GM12878 (cell line): ENCODE measurements around the gene SPARC. TPM values are rescaled to one million over a fixed set of nuclear protein-coding genes. Genes with fewer than 3 reads are reported as not detected.
A peak's percentile ranks its signal among the peaks of the same experiment; 100 is the strongest.

Source experiments
- ATAC-seq: fragments of 200-7000 bp; cut with Tn5 transposase; 3 replicates; pipeline ENCODE4 v1.9.1; 2020; ENCODE audit warnings: mild to moderate bottlenecking, moderate library complexity
- BruUV-seq: library from RNA; stranded (reverse); fragments of 400-500 nt; replicated peaks from 2 replicates; lab custom pipeline; 2021; lab: Mats Ljungman, UMichigan
- CTCF ChIA-PET: fragments of 300-600 bp; sonication (Branson Sonifier 250); formaldehyde crosslinking; extraction: SDS; loops from one replicate; lab custom pipeline; 2021; ENCODE audit warnings: inconsistent platforms; lab: Yijun Ruan, JAX
- POLR2A ChIA-PET: fragments of 350-600 bp; formaldehyde crosslinking; extraction: SDS; loops from one replicate; lab custom pipeline; 2021; ENCODE audit warnings: inconsistent platforms; lab: Charles Lee
- RAD21 ChIA-PET: fragments of 300-600 bp; sonication (Branson Sonifier 250); formaldehyde crosslinking; loops from one replicate; lab custom pipeline; 2023; ENCODE audit warnings: antibody characterized with exemption; ENCODE audit not compliant: unreplicated experiment; lab: Charles Lee
- SMC1A ChIA-PET: fragments of 300-600 bp; sonication (Branson Sonifier 250); formaldehyde crosslinking; loops from one replicate; lab custom pipeline; 2023; ENCODE audit not compliant: unreplicated experiment, uncharacterized antibody; lab: Charles Lee
- DNase-seq: peaks from one replicate; pipeline ENCODE4 v3.0.0-alpha.2; 2011; ENCODE audit warnings: low read depth, low spot score
- FAIRE-seq: peaks from 3 replicates; lab custom pipeline; 2011; peaks lifted over from hg19 to GRCh38; lab: Jason Lieb, UNC
- H2AFZ ChIP-seq: 2 replicates; pipeline ENCODE4 v1.6.0; 2011; ENCODE audit warnings: low read depth, low read length, control low read depth; ENCODE audit not compliant: control insufficient read depth
- H3K27ac ChIP-seq: 2 replicates; pipeline ENCODE4 v1.5.1; 2011; ENCODE audit warnings: control low read depth; ENCODE audit not compliant: control insufficient read depth, insufficient read depth
- H3K27me3 ChIP-seq, 2 experiments: replicated peaks in 1 of 2; 2 replicates each; pipeline versions ENCODE4 v1.6.0 to v1.6.1; 2011; ENCODE audit warnings: low read length in 1 of 2; ENCODE audit not compliant: control insufficient read depth in 2 of 2, insufficient read depth in 2 of 2
- H3K36me3 ChIP-seq, 2 experiments: 2 replicates each; pipeline ENCODE4 v1.5.1; 2011; ENCODE audit warnings: low read length in 1 of 2; ENCODE audit not compliant: control insufficient read depth in 2 of 2, insufficient read depth in 2 of 2
- H3K4me1 ChIP-seq: 2 replicates; pipeline ENCODE4 v1.6.1; 2011; ENCODE audit warnings: mild to moderate bottlenecking, low read length, moderate library complexity, mixed read lengths; ENCODE audit not compliant: control insufficient read depth, insufficient read depth
- H3K4me2 ChIP-seq: 2 replicates; pipeline ENCODE4 v1.6.0; 2011; ENCODE audit warnings: control low read depth; ENCODE audit not compliant: control insufficient read depth, insufficient read depth
- H3K4me3 ChIP-seq: fragments of 200-600 bp; sonication (generic); 2 replicates; pipeline ENCODE4 v1.5.1; 2016
- H3K79me2 ChIP-seq: 2 replicates; pipeline ENCODE4 v1.6.0; 2011; ENCODE audit warnings: low read length; ENCODE audit not compliant: control insufficient read depth, insufficient read depth
- H3K9ac ChIP-seq: 2 replicates; pipeline ENCODE4 v1.8.0; 2011; ENCODE audit warnings: low read length, control low read depth, mixed read lengths; ENCODE audit not compliant: control insufficient read depth, insufficient read depth
- H3K9me3 ChIP-seq: replicated peaks from 3 replicates; pipeline ENCODE4 v1.5.1; 2011; ENCODE audit warnings: mild to moderate bottlenecking, low read length; ENCODE audit not compliant: control insufficient read depth, insufficient read depth
- H4K20me1 ChIP-seq: 2 replicates; pipeline ENCODE4 v1.6.0; 2011; ENCODE audit not compliant: control insufficient read depth, insufficient read depth
- ATF7 ChIP-seq: fragments of 450-650 bp; IDR thresholded peaks from 2 replicates; pipeline ENCODE4 v1.6.1; 2016; ENCODE audit warnings: low read depth, mild to moderate bottlenecking
- CHD4 ChIP-seq: fragments of 200-600 bp; sonication (generic); IDR thresholded peaks from 2 replicates; pipeline ENCODE4 v1.6.1; 2016; ENCODE audit warnings: mild to moderate bottlenecking
- CREB1 ChIP-seq: IDR thresholded peaks from 2 replicates; pipeline ENCODE4 v1.6.1; 2012; ENCODE audit warnings: low read depth, mild to moderate bottlenecking, inconsistent platforms
- CREM ChIP-seq: IDR thresholded peaks from 2 replicates; pipeline ENCODE4 v1.6.1; 2014; ENCODE audit warnings: antibody characterized with exemption, low read depth
- FOS ChIP-seq: IDR thresholded peaks from 3 replicates; pipeline ENCODE4 v1.6.1; 2011; ENCODE audit warnings: borderline replicate concordance; ENCODE audit not compliant: insufficient read length; ENCODE audit errors: extremely low read depth
- GATAD2B ChIP-seq: fragments of 450-650 bp; conservative IDR thresholded peaks from 2 replicates; pipeline ENCODE4 v1.6.1; 2017; ENCODE audit warnings: low read depth, mild to moderate bottlenecking, moderate library complexity
- HDGF ChIP-seq: fragments of 450-650 bp; IDR thresholded peaks from 2 replicates; pipeline ENCODE4 v1.6.1; 2016; ENCODE audit warnings: antibody characterized with exemption
- IKZF1 ChIP-seq: fragments of 450-650 bp; conservative IDR thresholded peaks from 2 replicates; pipeline ENCODE4 v1.6.1; 2017; ENCODE audit warnings: antibody characterized with exemption, mild to moderate bottlenecking
- NR2C1 ChIP-seq: fragments of 450-650 bp; IDR thresholded peaks from 2 replicates; pipeline ENCODE4 v1.6.1; 2017; ENCODE audit warnings: antibody characterized with exemption, mild to moderate bottlenecking, moderate library complexity
- SMARCA5 ChIP-seq: fragments of 450-650 bp; IDR thresholded peaks from 2 replicates; pipeline ENCODE4 v1.6.1; 2017; ENCODE audit warnings: mild to moderate bottlenecking
- SP1 ChIP-seq: IDR thresholded peaks from one replicate; pipeline ENCODE4 v1.6.1; 2011; ENCODE audit warnings: low read depth, low read length
- SREBF1 ChIP-seq: IDR thresholded peaks from 2 replicates; pipeline ENCODE4 v1.6.1; 2012; ENCODE audit warnings: mild to moderate bottlenecking, low read length
- TBL1XR1 ChIP-seq: IDR thresholded peaks from 2 replicates; pipeline ENCODE4 v1.6.1; 2012; ENCODE audit warnings: low read depth, low read length, improper control_type of control experiment
- ZNF274 ChIP-seq: IDR thresholded peaks from one replicate; pipeline ENCODE4 v1.8.0; 2011; ENCODE audit not compliant: insufficient read length, insufficient read depth
- WGBS: methylation state at CpG from one replicate; pipeline ENCODE4 v1.1.6; 2016; ENCODE audit warnings: low lambda C conversion rate; ENCODE audit not compliant: insufficient replicate concordance, insufficient coverage; ENCODE audit errors: missing lambda C conversion rate; 5-methylcytosine and 5-hydroxymethylcytosine counted together
- in situ Hi-C: fragments of 300-500 bp; cut with MboI; formaldehyde crosslinking; loops from 9 replicates; pipeline ENCODE4 v1.14.3; 2018; ENCODE audit warnings: mixed read lengths
- intact Hi-C: fragments of 100-400 bp; cut with micrococcal nuclease; formaldehyde crosslinking; loops from one replicate; pipeline ENCODE4 v1.14.2; 2022; ENCODE audit not compliant: unreplicated experiment
- polyA plus RNA-seq, 11 experiments: library from polyadenylated mRNA; depleted of rRNA in 4 of 11; unstranded in 6 of 11; stranded (reverse) in 5 of 11; fragments of >200 nt; fragmentation: Nextera tagmentation in 4 of 11; fragmentation: Illumina TruSeq in 1 of 11; extraction: Ambion mirVana in 4 of 11; extraction: Trizol in 1 of 11; gene quantifications; 1 replicate in 1 of 11; 2 replicates in 10 of 11; pipeline versions ENCODE4 v1.2.1 to v1.2.3, GENCODE V29; 2011 to 2016; ENCODE audit warnings: inconsistent platforms in 2 of 11, missing spikeins in 2 of 11, low read depth in 1 of 11
- total RNA-seq, 4 experiments: library from RNA; depleted of rRNA in 3 of 4; stranded (reverse); fragments of >200 nt in 3 of 4; fragmentation: Illumina TruSeq in 1 of 4; extraction: Trizol in 1 of 4; gene quantifications; 2 replicates each; pipeline versions ENCODE4 v1.2.1 to v1.2.3, GENCODE V29; 2013 to 2021
- TF ChIP-seq, protein P1 (sequence below): IDR thresholded peaks from 2 replicates; pipeline ENCODE4 v1.6.1; 2012; ENCODE audit warnings: improper control_type of control experiment, low read depth, low read length; ENCODE audit not compliant: insufficient replicate concordance
- TF ChIP-seq, protein P2 (sequence below): IDR thresholded peaks from 2 replicates; pipeline ENCODE4 v1.6.1; 2012; ENCODE audit warnings: low read depth, low read length, improper control_type of control experiment
- TF ChIP-seq, protein P3 (sequence below): fragments of 450-650 bp; formaldehyde crosslinking; IDR thresholded peaks from 2 replicates; pipeline ENCODE4 v1.5.0; 2022; ENCODE audit warnings: mild to moderate bottlenecking, missing genetic modification characterization

Gene SPARC
- total and polyA plus RNA-seq, 10 of the 15 experiments (the other 5 are each of a cell fraction or from before 2014, with no cell fraction given) = 29.6 to 154 (median 57.0) TPM

DNA sequence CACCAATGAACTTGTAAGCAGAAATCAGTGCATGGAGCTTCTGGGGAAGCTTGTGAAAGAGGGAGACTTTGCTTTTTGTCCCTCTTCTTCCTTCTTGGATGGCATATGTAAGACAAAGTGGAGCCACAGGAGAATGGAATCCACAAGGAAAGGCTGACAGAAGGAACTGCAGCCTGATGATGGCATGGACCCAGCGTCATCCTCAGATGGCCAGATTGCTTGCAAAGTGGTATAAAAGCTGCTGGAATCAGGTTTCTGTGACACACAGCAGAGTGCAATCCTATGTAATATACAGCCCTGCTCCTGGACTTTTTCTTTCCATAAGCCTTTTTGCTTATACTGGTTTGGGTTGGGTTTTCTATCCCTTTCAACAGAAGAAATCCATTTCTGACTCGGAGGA, 31.4 kb upstream of the SPARC start:
- BruUV-seq = no TSS peak
- FAIRE-seq (no peak), ATAC-seq (no peak), DNase-seq (no peak)
- H3K4me3 ChIP-seq = no peak overlapping the region
- H3K4me1 ChIP-seq = peaks cover 49% of the 10 kb centered on the region
- ChIA-PET RAD21 (interaction anchor here (0.8 to 9.3 kb wide), 6 partner anchors 13 to 64 kb away, joined by 3 to 125 read pairs (median 36); no protein-coding TSS in a partner anchor), CTCF (interaction anchor here (0.7 to 13.7 kb wide), 13 partner anchors 11 to 105 kb away, joined by 3 to 294 read pairs (median 5); no protein-coding TSS in a partner anchor), SMC1A (interaction anchor here (0.6 to 10.5 kb wide), 10 partner anchors 13 to 198 kb away, joined by 3 to 256 read pairs (median 4); partner anchors contain the start of gene G3BP1), POLR2A (interaction anchor here (0.6 to 5.7 kb wide), 3 partner anchors 9 to 56 kb away, joined by 3 to 37 read pairs (median 4); no protein-coding TSS in a partner anchor)
- H3K27ac ChIP-seq = no peak overlapping the region
- H4K20me1 ChIP-seq = no peaks in the 10 kb centered on the region
- intact Hi-C loops (no loop called here), in situ Hi-C loops (no loop called here)
- no peaks in the 10 kb centered on the region for H3K36me3 ChIP-seq
- peak overlapping the region; percentile 16; the same call in 1 of the 2 replicates for H2AFZ ChIP-seq
- WGBS = 97% methylated on average over 2 of the region's 2 CpGs
- no peaks in the 10 kb centered on the region for H3K9me3 ChIP-seq
- no peak overlapping the region for H3K9ac ChIP-seq
- no peaks in the 10 kb centered on the region for H3K79me2 ChIP-seq
- no peak overlapping the region for H3K4me2 ChIP-seq
- H3K27me3 ChIP-seq = no peaks in the 10 kb centered on the region
- TF ChIP-seq SP1 (no peak), GATAD2B (no peak), HDGF (no peak), ATF7 (no peak), NR2C1 (no peak), TBL1XR1 (no peak), CREB1 (no peak), SMARCA5 (no peak), FOS (no peak), SREBF1 (no peak), CHD4 (no peak), CREM (no peak), ZNF274 (no peak), IKZF1 (no peak)
- TF ChIP-seq, protein P1, sequence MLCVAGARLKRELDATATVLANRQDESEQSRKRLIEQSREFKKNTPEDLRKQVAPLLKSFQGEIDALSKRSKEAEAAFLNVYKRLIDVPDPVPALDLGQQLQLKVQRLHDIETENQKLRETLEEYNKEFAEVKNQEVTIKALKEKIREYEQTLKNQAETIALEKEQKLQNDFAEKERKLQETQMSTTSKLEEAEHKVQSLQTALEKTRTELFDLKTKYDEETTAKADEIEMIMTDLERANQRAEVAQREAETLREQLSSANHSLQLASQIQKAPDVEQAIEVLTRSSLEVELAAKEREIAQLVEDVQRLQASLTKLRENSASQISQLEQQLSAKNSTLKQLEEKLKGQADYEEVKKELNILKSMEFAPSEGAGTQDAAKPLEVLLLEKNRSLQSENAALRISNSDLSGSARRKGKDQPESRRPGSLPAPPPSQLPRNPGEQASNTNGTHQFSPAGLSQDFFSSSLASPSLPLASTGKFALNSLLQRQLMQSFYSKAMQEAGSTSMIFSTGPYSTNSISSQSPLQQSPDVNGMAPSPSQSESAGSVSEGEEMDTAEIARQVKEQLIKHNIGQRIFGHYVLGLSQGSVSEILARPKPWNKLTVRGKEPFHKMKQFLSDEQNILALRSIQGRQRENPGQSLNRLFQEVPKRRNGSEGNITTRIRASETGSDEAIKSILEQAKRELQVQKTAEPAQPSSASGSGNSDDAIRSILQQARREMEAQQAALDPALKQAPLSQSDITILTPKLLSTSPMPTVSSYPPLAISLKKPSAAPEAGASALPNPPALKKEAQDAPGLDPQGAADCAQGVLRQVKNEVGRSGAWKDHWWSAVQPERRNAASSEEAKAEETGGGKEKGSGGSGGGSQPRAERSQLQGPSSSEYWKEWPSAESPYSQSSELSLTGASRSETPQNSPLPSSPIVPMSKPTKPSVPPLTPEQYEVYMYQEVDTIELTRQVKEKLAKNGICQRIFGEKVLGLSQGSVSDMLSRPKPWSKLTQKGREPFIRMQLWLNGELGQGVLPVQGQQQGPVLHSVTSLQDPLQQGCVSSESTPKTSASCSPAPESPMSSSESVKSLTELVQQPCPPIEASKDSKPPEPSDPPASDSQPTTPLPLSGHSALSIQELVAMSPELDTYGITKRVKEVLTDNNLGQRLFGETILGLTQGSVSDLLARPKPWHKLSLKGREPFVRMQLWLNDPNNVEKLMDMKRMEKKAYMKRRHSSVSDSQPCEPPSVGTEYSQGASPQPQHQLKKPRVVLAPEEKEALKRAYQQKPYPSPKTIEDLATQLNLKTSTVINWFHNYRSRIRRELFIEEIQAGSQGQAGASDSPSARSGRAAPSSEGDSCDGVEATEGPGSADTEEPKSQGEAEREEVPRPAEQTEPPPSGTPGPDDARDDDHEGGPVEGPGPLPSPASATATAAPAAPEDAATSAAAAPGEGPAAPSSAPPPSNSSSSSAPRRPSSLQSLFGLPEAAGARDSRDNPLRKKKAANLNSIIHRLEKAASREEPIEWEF = no peak
- TF ChIP-seq, protein P2, sequence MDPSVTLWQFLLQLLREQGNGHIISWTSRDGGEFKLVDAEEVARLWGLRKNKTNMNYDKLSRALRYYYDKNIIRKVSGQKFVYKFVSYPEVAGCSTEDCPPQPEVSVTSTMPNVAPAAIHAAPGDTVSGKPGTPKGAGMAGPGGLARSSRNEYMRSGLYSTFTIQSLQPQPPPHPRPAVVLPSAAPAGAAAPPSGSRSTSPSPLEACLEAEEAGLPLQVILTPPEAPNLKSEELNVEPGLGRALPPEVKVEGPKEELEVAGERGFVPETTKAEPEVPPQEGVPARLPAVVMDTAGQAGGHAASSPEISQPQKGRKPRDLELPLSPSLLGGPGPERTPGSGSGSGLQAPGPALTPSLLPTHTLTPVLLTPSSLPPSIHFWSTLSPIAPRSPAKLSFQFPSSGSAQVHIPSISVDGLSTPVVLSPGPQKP = no peak
- TF ChIP-seq, protein P3, sequence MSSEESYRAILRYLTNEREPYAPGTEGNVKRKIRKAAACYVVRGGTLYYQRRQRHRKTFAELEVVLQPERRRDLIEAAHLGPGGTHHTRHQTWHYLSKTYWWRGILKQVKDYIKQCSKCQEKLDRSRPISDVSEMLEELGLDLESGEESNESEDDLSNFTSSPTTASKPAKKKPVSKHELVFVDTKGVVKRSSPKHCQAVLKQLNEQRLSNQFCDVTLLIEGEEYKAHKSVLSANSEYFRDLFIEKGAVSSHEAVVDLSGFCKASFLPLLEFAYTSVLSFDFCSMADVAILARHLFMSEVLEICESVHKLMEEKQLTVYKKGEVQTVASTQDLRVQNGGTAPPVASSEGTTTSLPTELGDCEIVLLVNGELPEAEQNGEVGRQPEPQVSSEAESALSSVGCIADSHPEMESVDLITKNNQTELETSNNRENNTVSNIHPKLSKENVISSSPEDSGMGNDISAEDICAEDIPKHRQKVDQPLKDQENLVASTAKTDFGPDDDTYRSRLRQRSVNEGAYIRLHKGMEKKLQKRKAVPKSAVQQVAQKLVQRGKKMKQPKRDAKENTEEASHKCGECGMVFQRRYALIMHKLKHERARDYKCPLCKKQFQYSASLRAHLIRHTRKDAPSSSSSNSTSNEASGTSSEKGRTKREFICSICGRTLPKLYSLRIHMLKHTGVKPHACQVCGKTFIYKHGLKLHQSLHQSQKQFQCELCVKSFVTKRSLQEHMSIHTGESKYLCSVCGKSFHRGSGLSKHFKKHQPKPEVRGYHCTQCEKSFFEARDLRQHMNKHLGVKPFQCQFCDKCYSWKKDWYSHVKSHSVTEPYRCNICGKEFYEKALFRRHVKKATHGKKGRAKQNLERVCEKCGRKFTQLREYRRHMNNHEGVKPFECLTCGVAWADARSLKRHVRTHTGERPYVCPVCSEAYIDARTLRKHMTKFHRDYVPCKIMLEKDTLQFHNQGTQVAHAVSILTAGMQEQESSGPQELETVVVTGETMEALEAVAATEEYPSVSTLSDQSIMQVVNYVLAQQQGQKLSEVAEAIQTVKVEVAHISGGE (CRISPR knock-in tag) = no peak
